Nasal cavity respiratory epithelium epithelial cell of viscerocranial mucosa (primary cell): Measurements from ENCODE around the gene POGK. TPM values are rescaled to one million over a fixed set of nuclear protein-coding genes. Genes with fewer than 3 reads are reported as not detected.

Experiments used
- total RNA-seq: library from RNA; depleted of rRNA; stranded (reverse); fragments of >200 nt; gene quantifications from 2 replicates; pipeline ENCODE4 v1.2.3, GENCODE V29; 2014

POGK gene
- 35.5 and 42.1 TPM in 2 replicates for total RNA-seq

GRCh38 chr1:166838766-166839599, at the start of gene POGK:
Gene POGK (plus strand): TSS chr1:166839475. CDS start chr1:166840957, 1,482 bp downstream.

GRCh38 chr1:166875734-166876539, 36.7 kb downstream of the POGK start, which contains the start of gene TADA1:
Gene TADA1 (minus strand): TSS chr1:166876264. CDS start chr1:166876233, 31 bp downstream.

Other genes with a start within 250 kb of the POGK start
- gene TADA1, start 36.8 kb downstream of the POGK start, total RNA-seq = 13.3 and 13.7 TPM in 2 replicates
- not detected in 2 replicates for gene ILDR2, start 136.1 kb downstream of the POGK start, total RNA-seq
- gene MAEL, start 149.8 kb downstream of the POGK start, total RNA-seq = not detected in 2 replicates